ENCODE measurements around the gene FSTL4. TPM values are rescaled to one million over a fixed set of nuclear protein-coding genes. Genes with fewer than 3 reads are reported as not detected.

FSTL4 gene
- total RNA-seq, 1 experiment from 2014 or later: 2.7 TPM

DNA sequence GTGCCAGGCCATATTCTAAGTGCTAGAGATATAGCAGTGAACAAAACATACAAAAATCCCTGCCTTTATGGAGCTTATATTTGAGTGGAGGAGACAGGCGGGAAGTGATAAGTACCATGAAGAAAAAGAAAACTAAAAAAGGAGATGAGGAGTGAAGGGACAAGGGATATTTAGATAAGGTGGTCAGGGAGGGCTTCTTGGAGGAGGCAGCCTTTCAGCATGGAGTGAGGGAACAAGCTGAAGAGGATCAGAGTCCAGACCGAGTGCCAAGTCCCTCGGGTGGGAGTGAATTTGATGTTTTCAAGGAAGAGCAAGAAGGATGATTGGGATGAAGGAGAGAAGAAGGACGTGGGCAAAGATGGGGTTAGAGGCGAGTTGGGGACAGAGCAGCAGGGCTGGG is 190.5 kb downstream of the FSTL4 start:
- Histone ChIP-seq H3K27me3 (replicated peaks; ENCODE audit: control insufficient read depth, insufficient read depth, low read length) (no peaks in the 10 kb centered on the region), H3K9me3 (peaks cover 4% of the 10 kb centered on the region; the same call in 1 of the 2 replicates), H3K4me1 (0 out of 2 replicates have a peak, but pooled peaks cover 6% of the 10 kb centered on the region), H3K4me3 (ENCODE audit: low read depth, low read length) (no peak overlapping the region), H3K36me3 (ENCODE audit: control insufficient read depth, insufficient read depth, low read length) (no peaks in the 10 kb centered on the region)
- no peak overlapping the region for H3K27ac Mint-ChIP-seq (ENCODE audit: unreplicated experiment)
- no peak overlapping the region for H3K4me3 Mint-ChIP-seq (ENCODE audit: unreplicated experiment)
- peaks cover 18% of the 10 kb centered on the region for H3K27me3 Mint-ChIP-seq (ENCODE audit: insufficient read depth, unreplicated experiment)
- no peaks in the 10 kb centered on the region for H3K9me3 Mint-ChIP-seq (ENCODE audit: unreplicated experiment)
- ChIA-PET POLR2A (no interaction called here), CTCF (interaction anchor here (0.6 to 1.2 kb wide), 3 partner anchors 25 to 448 kb away, joined by 3 to 4 read pairs (median 3); no protein-coding TSS in a partner anchor)
- TF ChIP-seq CTCF (IDR thresholded peaks at IDR 0.05; ENCODE audit: insufficient read depth in 1 of 2, low read depth in 1 of 2, low read length in 1 of 2, severe bottlenecking in 1 of 2, unreplicated experiment in 1 of 2): no peak
- no peaks in the 10 kb centered on the region for H3K36me3 Mint-ChIP-seq (ENCODE audit: insufficient read depth, unreplicated experiment)
- intact Hi-C loops (cut with micrococcal nuclease; ENCODE audit: unreplicated experiment): loop anchor here (1.0 kb wide), 1 partner anchor 38 kb away; no protein-coding TSS in a partner anchor
- no peak for DNase-seq
- BruUV-seq (replicated peaks): no TSS peak
- peaks cover 9% of the 10 kb centered on the region for H3K4me1 Mint-ChIP-seq (ENCODE audit: low read depth, unreplicated experiment)

GRCh38 chr5:133421394-133421793 is 190.9 kb downstream of the FSTL4 start:
- Histone ChIP-seq H3K9me3 (peaks cover 4% of the 10 kb centered on the region; the same call in 1 of the 2 replicates), H3K27me3 (replicated peaks; ENCODE audit: control insufficient read depth, insufficient read depth, low read length) (no peaks in the 10 kb centered on the region), H3K36me3 (ENCODE audit: control insufficient read depth, insufficient read depth, low read length) (no peaks in the 10 kb centered on the region), H3K4me3 (ENCODE audit: low read depth, low read length) (no peak overlapping the region), H3K4me1 (0 out of 2 replicates have a peak, but pooled peaks cover 6% of the 10 kb centered on the region)
- no peaks in the 10 kb centered on the region for H3K36me3 Mint-ChIP-seq (ENCODE audit: insufficient read depth, unreplicated experiment)
- no TSS peak for BruUV-seq (replicated peaks)
- H3K4me1 Mint-ChIP-seq (ENCODE audit: low read depth, unreplicated experiment): peaks cover 9% of the 10 kb centered on the region
- H3K27me3 Mint-ChIP-seq (ENCODE audit: insufficient read depth, unreplicated experiment): peaks cover 20% of the 10 kb centered on the region
- POLR2A ChIA-PET: no interaction called here
- no peak overlapping the region for H3K27ac Mint-ChIP-seq (ENCODE audit: unreplicated experiment)
- TF ChIP-seq CTCF (IDR thresholded peaks at IDR 0.05; ENCODE audit: insufficient read depth in 1 of 2, low read depth in 1 of 2, low read length in 1 of 2, severe bottlenecking in 1 of 2, unreplicated experiment in 1 of 2): peak; percentile 47 to 68
- CTCF ChIA-PET: interaction anchor here (0.5 to 1.2 kb wide), 4 partner anchors 25 to 448 kb away, joined by 3 to 4 read pairs (median 3); no protein-coding TSS in a partner anchor
- H3K4me3 Mint-ChIP-seq (ENCODE audit: unreplicated experiment): no peak overlapping the region
- intact Hi-C loops (cut with micrococcal nuclease; ENCODE audit: unreplicated experiment): loop anchor here (1.0 kb wide), 1 partner anchor 39 kb away; no protein-coding TSS in a partner anchor
- no peaks in the 10 kb centered on the region for H3K9me3 Mint-ChIP-seq (ENCODE audit: unreplicated experiment)
- peak in 1 of 2 experiments; percentile 63 for DNase-seq

DNA sequence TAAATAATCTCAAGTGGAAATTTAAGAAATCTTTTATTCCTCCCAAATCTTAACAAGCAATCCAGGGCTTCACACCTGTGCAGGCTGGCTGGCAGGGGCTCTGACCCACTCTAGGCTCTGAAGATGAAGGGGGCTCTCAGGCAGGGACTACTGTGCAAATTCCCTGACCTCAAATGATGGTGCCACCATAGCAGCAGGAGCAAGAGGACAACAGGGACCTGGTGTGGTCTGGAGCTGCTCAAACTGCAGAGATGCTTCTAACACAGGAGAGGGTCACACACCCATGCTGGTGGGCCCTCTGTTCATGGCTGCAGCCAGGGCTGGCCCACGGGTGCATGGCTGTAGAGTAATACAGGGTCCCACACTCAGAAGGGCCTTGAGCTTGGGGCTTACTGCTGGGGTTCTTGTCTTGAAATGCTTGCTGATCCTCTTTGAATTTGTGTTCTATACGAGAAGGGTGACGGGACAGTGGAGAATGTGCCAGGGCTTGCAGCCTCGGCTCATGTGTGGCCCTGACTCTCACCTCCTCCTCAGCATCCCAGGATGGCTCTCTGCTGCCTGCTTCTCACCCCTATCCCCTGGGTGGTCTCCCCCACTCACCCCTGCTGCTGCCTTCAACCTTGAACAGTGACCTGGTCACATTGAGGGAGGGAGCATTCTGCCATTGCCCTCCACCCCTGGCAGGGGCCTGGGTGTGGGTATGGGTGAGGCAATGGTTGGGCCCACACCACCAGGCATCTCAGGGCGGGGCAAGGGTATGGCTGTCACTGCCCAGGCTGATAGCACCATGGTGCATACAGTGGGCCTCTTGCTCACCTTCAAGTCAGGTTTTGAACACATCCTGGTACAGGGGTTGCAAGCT is 191.7 kb downstream of the FSTL4 start:
- Histone ChIP-seq H3K4me1 (0 out of 2 replicates have a peak, but pooled peaks cover 6% of the 10 kb centered on the region), H3K4me3 (ENCODE audit: low read depth, low read length) (no peak overlapping the region), H3K36me3 (ENCODE audit: control insufficient read depth, insufficient read depth, low read length) (no peaks in the 10 kb centered on the region), H3K27me3 (replicated peaks; ENCODE audit: control insufficient read depth, insufficient read depth, low read length) (no peaks in the 10 kb centered on the region), H3K9me3 (peaks cover 4% of the 10 kb centered on the region; the same call in 1 of the 2 replicates)
- ChIA-PET POLR2A (no interaction called here), CTCF (interaction anchor here (0.5 to 1.2 kb wide), 3 partner anchors 24 to 449 kb away, joined by 3 to 4 read pairs (median 3); no protein-coding TSS in a partner anchor)
- no peak overlapping the region for H3K4me3 Mint-ChIP-seq (ENCODE audit: unreplicated experiment)
- peaks cover 20% of the 10 kb centered on the region for H3K27me3 Mint-ChIP-seq (ENCODE audit: insufficient read depth, unreplicated experiment)
- no peaks in the 10 kb centered on the region for H3K9me3 Mint-ChIP-seq (ENCODE audit: unreplicated experiment)
- BruUV-seq (replicated peaks): no TSS peak
- H3K27ac Mint-ChIP-seq (ENCODE audit: unreplicated experiment): no peak overlapping the region
- peaks cover 9% of the 10 kb centered on the region for H3K4me1 Mint-ChIP-seq (ENCODE audit: low read depth, unreplicated experiment)
- H3K36me3 Mint-ChIP-seq (ENCODE audit: insufficient read depth, unreplicated experiment): no peaks in the 10 kb centered on the region
- no peak for DNase-seq
- no peak for TF ChIP-seq CTCF (IDR thresholded peaks at IDR 0.05; ENCODE audit: insufficient read depth in 1 of 2, low read depth in 1 of 2, low read length in 1 of 2, severe bottlenecking in 1 of 2, unreplicated experiment in 1 of 2)
- intact Hi-C loops (cut with micrococcal nuclease; ENCODE audit: unreplicated experiment): loop anchor here (1.0 kb wide), 1 partner anchor 40 kb away; no protein-coding TSS in a partner anchor
